Activated CD4-positive, alpha-beta memory T cell treated with anti-CD3 and anti-CD28 coated beads for 36 hours (primary cell): ENCODE data around the gene RNF152. TPM values are rescaled to one million over a fixed set of nuclear protein-coding genes. Genes with fewer than 3 reads are reported as not detected.

ENCODE experiments used
- CTCF ChIA-PET: fragments of 350-600 bp; sonication (Branson Sonifier 250); formaldehyde crosslinking; loops from one replicate; lab custom pipeline; 2021; ENCODE audit warnings: antibody characterized with exemption, inconsistent platforms; lab: Charles Lee
- POLR2A ChIA-PET: fragments of 350-600 bp; sonication (Branson Sonifier 250); formaldehyde crosslinking; loops from one replicate; lab custom pipeline; 2021; ENCODE audit warnings: antibody characterized with exemption; lab: Charles Lee
- DNase-seq: peaks from one replicate; pipeline ENCODE4 v3.0.0-alpha.2; 2020
- H3K27ac Mint-ChIP-seq: one replicate; pipeline ENCODE4 v1.8.0; 2021; ENCODE audit warnings: mixed read lengths
- H3K27me3 Mint-ChIP-seq: one replicate; pipeline ENCODE4 v1.8.0; 2021; ENCODE audit warnings: mixed read lengths
- H3K36me3 Mint-ChIP-seq: one replicate; pipeline ENCODE4 v1.8.0; 2021; ENCODE audit warnings: mixed read lengths
- H3K4me1 Mint-ChIP-seq: one replicate; pipeline ENCODE4 v1.8.0; 2021; ENCODE audit warnings: low read depth, mixed read lengths
- H3K4me3 Mint-ChIP-seq: one replicate; pipeline ENCODE4 v1.8.0; 2021; ENCODE audit warnings: mild to moderate bottlenecking, mixed read lengths
- H3K9me3 Mint-ChIP-seq: one replicate; pipeline ENCODE4 v1.8.0; 2021; ENCODE audit warnings: mixed read lengths
- intact Hi-C: fragments of 100-400 bp; cut with micrococcal nuclease; formaldehyde crosslinking; loops from one replicate; pipeline ENCODE4 v1.15.1; 2023
- total RNA-seq, 2 experiments: library from RNA; stranded (reverse); gene quantifications; one replicate each; pipeline ENCODE4 v1.2.3, GENCODE V29; 2021

The RNF152 gene
- total RNA-seq, 2 experiments from 2014 or later: 0.12 to 0.26 TPM

DNA sequence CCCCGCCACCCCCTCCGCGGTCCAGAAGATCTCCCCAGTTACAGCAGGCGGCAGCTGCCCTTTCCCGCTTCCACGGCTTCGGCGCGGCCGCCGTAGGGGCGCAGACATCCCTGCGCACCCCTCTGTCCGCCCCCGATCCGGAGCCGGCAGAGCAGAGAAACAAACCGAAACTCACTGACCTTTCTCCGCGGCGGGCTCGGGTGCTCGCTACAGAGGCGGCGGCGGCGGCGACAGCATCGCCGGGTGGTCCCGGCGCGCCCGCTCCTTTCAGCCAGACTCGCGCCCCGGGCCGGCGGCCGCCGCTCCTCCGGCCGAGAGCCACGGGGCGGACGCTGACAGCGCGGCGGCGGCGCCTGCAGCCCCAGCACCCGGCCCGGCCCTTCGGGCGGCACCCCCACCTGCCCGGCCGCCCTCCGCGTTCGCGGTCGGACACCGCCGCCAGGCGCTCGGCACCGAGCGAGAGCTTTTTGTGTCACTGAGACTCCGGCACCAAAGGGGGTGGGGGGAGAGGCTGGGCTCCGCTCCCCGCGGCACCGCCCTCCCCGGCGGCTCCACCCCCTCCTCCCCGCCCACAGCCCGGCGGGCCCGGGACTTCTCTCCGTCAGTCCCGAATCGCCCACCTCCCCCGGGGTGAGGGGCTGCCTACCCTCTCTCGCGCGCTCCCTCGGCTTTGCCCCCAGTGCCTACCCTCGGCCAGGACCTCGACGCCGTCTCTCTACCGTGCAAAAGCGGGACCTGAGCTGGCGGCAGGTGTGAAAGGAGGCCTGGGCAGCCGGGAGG lies 1.4 kb upstream of the RNF152 start:
- ChIA-PET CTCF (no interaction called here), POLR2A (interaction anchor here (0.7 kb wide), 1 partner anchor 58 kb away, joined by 3 read pairs; no protein-coding TSS in a partner anchor)
- DNase-seq: peak; percentile 77
- Mint-ChIP-seq H3K4me1 (peaks cover 8% of the 10 kb centered on the region), H3K27ac (no peak overlapping the region), H3K4me3 (peak overlapping the region; percentile 74), H3K9me3 (no peaks in the 10 kb centered on the region), H3K27me3 (peaks cover 32% of the 10 kb centered on the region), H3K36me3 (no peaks in the 10 kb centered on the region)
- intact Hi-C loops: loop anchor here (1.0 to 10.0 kb wide), 4 partner anchors 58 to 339 kb away; partner anchors contain the start of genes PIGN and RELCH

DNA sequence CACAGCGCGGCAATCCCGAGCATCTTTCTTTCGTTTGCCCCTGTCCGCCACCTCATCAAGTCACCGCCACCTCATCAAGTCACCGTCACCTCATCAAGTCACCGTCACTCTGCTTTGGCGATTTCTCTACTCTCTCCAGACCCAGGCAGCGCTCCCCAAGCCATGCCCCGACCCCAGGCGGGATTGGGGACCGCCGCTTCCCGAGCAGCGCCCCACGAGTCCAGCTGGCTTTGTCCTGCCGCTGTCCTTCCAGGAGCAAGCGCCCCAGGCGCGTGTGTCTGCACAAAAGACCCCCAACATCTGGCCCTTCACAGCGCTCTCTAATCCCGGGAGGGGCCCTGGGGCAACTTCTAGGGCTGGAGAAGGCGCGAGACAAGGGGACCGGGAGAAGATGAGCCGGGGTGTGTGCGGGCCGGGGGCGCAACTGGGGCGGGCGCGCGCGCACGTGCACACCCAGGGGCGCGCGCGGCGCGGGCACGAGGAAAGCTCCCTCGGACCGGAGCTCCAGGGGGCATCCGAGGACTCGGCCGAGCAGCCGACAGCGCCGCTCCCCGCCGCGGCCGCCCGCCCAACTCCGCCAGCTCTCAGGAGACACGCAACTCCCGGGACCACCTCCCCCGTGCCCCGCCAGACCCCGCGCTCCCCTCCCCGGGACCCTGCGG lies 633 bp upstream of the RNF152 start:
- Mint-ChIP-seq H3K4me1 (peaks cover 8% of the 10 kb centered on the region), H3K9me3 (no peaks in the 10 kb centered on the region), H3K27me3 (peaks cover 31% of the 10 kb centered on the region), H3K36me3 (no peaks in the 10 kb centered on the region), H3K4me3 (peak overlapping the region; percentile 74), H3K27ac (no peak overlapping the region)
- intact Hi-C loops: loop anchor here (1.0 to 10.0 kb wide), 4 partner anchors 59 to 339 kb away; partner anchors contain the start of genes PIGN and RELCH
- POLR2A ChIA-PET: no interaction called here
- DNase-seq: peak; percentile 58
- CTCF ChIA-PET: interaction anchor here (0.7 kb wide), 1 partner anchor 257 kb away, joined by 3 read pairs; no protein-coding TSS in a partner anchor

DNA sequence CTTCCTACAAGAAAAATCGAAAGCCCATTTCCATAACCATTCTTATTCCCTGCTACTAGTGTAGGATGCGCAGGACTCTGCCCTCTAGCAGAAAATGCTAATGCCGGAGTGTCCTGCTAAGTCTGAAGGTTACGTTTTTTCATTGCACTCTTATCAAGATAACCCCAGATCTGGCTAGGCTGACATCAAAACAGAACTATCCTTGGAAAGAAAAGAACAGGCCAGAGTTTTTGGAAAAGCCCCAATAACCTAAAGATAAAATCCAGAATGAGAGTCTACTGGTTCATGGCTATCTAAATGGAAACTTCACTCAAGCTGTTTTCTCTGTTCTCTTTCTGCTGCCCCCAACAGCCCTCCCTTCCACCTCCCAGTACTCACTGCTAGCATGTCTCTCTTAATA lies 913 bp downstream of the RNF152 start:
- Mint-ChIP-seq H3K36me3 (no peaks in the 10 kb centered on the region), H3K27ac (no peak overlapping the region), H3K27me3 (peaks cover 26% of the 10 kb centered on the region), H3K4me1 (peaks cover 8% of the 10 kb centered on the region), H3K4me3 (no peak overlapping the region), H3K9me3 (no peaks in the 10 kb centered on the region)
- intact Hi-C loops: loop anchor here (2.0 to 10.0 kb wide), 3 partner anchors 257 to 337 kb away; partner anchors contain the start of genes PIGN and RELCH
- DNase-seq: no peak
- ChIA-PET POLR2A (no interaction called here), CTCF (no interaction called here)

DNA sequence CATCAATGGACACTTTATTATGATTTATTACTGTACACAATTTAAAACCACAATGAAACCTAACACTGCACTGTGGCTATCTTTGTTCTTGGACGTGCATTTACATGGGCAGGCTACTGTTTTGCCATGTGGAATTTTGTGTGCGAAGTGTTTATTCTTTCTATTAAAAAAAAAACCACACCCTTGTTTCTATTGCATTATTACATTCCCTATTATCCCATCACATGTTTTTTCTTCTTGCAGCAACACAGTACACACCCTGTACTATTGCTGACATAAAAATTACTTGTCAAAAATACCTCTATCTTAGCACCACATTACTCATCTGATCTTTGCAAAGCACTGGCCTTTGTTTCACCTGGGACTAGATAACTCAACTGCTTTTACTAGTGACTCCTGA lies 1.5 kb downstream of the RNF152 start:
- Mint-ChIP-seq H3K27ac (no peak overlapping the region), H3K9me3 (no peaks in the 10 kb centered on the region)
- CTCF ChIA-PET: no interaction called here

DNA sequence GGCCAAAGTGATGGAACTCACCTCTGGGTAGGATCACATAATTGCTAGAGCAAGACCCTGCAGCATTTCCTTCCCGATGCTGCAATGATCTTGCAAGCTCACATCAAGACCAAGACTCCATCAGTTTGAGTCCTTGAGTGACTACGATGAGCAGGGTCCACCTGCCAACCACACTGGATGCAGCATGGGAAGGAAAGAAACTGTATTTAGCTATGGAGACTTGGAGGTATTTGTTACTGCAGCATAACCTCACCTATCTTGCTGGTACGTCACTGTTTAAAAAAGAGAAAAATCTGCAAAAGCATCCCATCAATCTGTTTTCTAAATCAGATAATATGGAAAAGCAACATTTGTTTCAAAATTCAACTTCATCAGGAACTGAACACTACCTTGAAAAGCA lies 2.5 kb downstream of the RNF152 start:
- H3K4me3 Mint-ChIP-seq: no peak overlapping the region
- H3K4me1 Mint-ChIP-seq: peaks cover 8% of the 10 kb centered on the region
- ChIA-PET POLR2A (no interaction called here), CTCF (no interaction called here)
- no peak overlapping the region for H3K27ac Mint-ChIP-seq
- DNase-seq: no peak
- no peaks in the 10 kb centered on the region for H3K9me3 Mint-ChIP-seq
- H3K36me3 Mint-ChIP-seq: no peaks in the 10 kb centered on the region
- H3K27me3 Mint-ChIP-seq: peaks cover 20% of the 10 kb centered on the region
- intact Hi-C loops: loop anchor here (10.0 kb wide), 1 partner anchor 336 kb away; no protein-coding TSS in a partner anchor

More for the DNA sequence above, 1.5 kb downstream of the RNF152 start:
- Mint-ChIP-seq H3K4me3 (no peak overlapping the region), H3K27me3 (peaks cover 20% of the 10 kb centered on the region), H3K4me1 (peaks cover 8% of the 10 kb centered on the region), H3K36me3 (no peaks in the 10 kb centered on the region)
- intact Hi-C loops: loop anchor here (10.0 kb wide), 1 partner anchor 336 kb away; no protein-coding TSS in a partner anchor
- POLR2A ChIA-PET: no interaction called here
- DNase-seq: no peak

DNA sequence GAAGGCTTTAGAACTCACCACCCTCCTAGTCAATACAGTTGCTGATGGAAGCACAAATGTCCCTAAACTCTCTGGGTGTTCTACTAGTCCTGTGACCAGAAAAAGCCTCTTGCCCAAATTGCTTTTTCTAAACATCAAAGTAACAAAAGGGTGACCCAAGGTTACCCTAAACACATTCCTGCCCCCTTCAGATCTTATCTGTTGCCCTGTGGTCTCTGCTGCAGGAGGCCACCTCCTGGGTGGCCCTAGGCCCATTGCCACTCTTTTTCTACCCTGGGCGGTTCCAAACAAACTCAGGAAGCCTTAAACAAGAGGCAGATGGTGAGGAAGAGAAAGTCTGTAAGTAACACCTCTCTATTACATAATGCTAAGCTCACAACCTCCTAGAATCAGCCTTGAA lies 3.3 kb downstream of the RNF152 start:
- no peaks in the 10 kb centered on the region for H3K9me3 Mint-ChIP-seq
- peaks cover 16% of the 10 kb centered on the region for H3K27me3 Mint-ChIP-seq
- no peaks in the 10 kb centered on the region for H3K36me3 Mint-ChIP-seq
- ChIA-PET POLR2A (no interaction called here), CTCF (no interaction called here)
- H3K27ac Mint-ChIP-seq: no peak overlapping the region
- H3K4me1 Mint-ChIP-seq: peaks cover 8% of the 10 kb centered on the region
- no peak overlapping the region for H3K4me3 Mint-ChIP-seq
- DNase-seq: no peak
- intact Hi-C loops: no loop called here

DNA sequence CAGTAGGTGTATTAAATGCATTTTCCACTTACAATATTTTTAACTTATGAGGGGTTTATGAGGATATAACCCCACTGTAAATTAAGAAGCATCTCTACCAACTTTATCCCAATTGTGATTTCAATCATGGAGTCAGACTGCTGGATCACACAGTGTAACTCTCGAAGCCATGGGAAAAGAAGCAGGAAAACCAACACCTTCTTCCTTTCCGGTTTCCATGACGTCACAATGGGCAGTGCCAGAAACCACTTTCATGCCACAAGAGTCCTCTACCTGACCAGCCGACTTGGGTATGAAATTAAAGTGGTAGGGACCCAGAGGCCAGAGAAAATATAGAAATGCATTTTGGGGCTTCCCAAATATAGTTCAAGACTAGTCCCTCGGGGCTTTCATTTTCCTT lies 4.2 kb downstream of the RNF152 start:
- Mint-ChIP-seq H3K27ac (no peak overlapping the region), H3K9me3 (no peaks in the 10 kb centered on the region), H3K27me3 (peaks cover 15% of the 10 kb centered on the region), H3K4me3 (no peak overlapping the region), H3K36me3 (no peaks in the 10 kb centered on the region), H3K4me1 (peaks cover 8% of the 10 kb centered on the region)
- ChIA-PET CTCF (no interaction called here), POLR2A (no interaction called here)
- no peak for DNase-seq
- intact Hi-C loops: no loop called here

DNA sequence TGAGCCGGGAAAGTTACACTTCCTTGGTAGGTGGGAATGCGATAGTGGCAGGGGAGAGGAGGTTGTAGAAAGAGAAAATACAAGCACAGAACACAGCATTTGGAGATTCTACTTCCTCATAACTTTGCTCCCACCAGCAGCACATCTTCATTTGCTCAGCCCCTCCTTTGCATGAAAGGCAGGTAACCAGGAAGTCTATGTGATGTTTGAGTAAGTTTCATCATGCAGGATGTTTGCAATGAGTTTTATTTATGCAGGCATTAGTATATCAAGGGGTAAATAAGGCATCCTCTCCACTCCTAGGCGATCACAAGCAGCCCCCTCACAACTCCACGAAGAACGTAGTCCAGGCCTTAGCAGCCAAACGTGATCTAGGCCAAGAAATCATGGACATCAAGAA lies 5.0 kb downstream of the RNF152 start:
- Mint-ChIP-seq H3K27ac (no peak overlapping the region), H3K4me3 (no peak overlapping the region), H3K36me3 (no peaks in the 10 kb centered on the region), H3K4me1 (peaks cover 2% of the 10 kb centered on the region), H3K9me3 (no peaks in the 10 kb centered on the region), H3K27me3 (peaks cover 10% of the 10 kb centered on the region)
- POLR2A ChIA-PET: no interaction called here
- CTCF ChIA-PET: no interaction called here
- intact Hi-C loops: no loop called here
- DNase-seq: no peak

DNA sequence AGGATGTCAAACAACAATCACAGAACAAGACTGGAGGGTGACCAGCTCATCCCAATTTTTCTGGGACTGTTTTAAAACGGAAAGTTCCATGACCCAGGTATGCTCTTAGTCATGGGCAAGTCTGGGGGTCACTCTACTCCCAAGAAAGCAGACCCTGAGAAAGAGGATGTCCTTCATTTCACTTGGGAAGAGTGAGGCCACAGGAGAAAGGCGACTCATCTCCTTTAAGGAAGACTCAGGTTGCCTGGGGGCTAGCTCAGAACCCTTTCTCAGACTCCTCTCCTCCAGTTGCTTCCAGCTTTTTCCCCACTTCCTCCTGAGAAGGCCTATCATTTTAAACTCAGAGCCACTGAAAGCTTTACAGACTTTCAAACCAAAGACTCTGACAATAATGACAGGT lies 9.3 kb downstream of the RNF152 start:
- H3K4me3 Mint-ChIP-seq: no peak overlapping the region
- intact Hi-C loops: no loop called here
- peaks cover 3% of the 10 kb centered on the region for H3K27me3 Mint-ChIP-seq
- no peak overlapping the region for H3K27ac Mint-ChIP-seq
- DNase-seq: no peak
- H3K4me1 Mint-ChIP-seq: no peaks in the 10 kb centered on the region
- POLR2A ChIA-PET: no interaction called here
- CTCF ChIA-PET: interaction anchor here (1.4 to 1.6 kb wide), 2 partner anchors 17 to 248 kb away, joined by 4 to 5 read pairs; no protein-coding TSS in a partner anchor
- H3K36me3 Mint-ChIP-seq: no peaks in the 10 kb centered on the region
- H3K9me3 Mint-ChIP-seq: no peaks in the 10 kb centered on the region

DNA sequence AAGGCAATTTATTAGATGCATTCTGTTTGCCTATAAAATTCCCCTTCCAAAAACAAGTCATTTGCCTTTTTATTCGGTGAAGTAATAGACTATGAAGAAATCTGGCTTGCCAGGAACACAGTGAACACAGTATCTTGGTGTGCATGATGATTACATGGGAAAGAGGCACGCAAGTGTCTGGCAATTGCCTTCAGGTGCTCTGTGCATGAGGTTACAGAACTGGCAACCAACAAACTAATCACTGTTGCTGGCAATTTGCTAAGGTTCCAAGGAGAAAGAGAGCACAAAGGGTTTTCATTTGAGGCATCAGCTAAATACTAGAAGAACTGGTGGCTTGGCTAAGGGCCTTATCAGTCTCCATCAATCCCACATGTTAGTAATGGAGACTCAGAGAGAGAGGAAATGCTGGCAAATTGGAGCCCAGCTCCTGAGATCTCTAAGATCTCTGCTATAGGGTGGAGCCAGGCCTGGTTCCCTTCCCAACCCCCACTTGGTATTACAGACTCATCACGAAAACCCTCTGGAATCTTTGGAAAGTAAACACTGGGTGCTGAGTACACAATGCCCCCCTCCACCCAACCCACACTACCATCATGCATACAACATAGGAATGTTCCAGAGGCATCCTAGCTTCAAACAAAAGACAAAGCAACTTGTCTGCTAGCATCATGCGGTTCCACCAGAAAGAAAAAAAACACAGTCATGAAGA lies 10.4 kb downstream of the RNF152 start:
- Mint-ChIP-seq H3K27me3 (peaks cover 3% of the 10 kb centered on the region), H3K9me3 (no peaks in the 10 kb centered on the region), H3K27ac (no peak overlapping the region), H3K36me3 (no peaks in the 10 kb centered on the region), H3K4me3 (no peak overlapping the region), H3K4me1 (no peaks in the 10 kb centered on the region)
- ChIA-PET CTCF (no interaction called here), POLR2A (no interaction called here)
- DNase-seq: no peak
- intact Hi-C loops: no loop called here

DNA sequence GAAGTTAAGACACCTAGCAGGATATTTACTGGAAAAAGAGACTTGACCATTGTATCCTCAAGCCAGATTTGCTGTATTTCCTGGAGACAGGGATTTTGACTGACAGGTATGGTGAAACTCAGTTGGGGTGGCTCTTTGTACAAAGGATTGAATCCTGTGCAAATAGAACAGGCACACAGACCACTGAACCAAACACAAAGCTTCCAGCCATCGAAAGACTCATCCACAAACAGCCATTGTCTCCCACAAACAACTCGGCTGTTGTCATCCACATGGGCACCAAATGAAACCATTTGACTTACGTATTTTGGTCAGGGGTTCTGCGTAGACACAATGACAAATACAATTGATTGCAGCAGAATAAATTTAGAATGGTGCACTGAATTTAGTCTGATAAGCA lies 15.9 kb downstream of the RNF152 start:
- POLR2A ChIA-PET: no interaction called here
- H3K27ac Mint-ChIP-seq: no peak overlapping the region

DNA sequence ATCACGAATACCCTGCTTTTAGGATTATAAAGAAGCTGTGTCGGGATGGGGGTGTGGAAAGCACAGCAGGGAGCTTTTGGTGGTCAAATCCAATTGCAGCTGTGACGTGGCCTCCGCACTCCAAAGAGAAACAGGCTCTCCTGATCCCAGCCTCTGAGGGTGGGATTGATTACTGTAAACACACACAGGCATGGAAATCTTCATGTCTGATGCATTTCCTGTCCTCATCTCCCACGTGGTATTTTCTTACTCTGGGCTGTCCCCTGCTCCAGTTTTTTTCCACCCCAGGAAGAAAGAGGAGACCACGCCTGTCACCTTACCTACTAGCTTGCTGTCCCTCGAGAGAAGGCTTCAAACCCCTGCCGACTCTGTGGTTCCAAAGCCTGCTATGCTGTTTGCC lies 22.7 kb downstream of the RNF152 start:
- no peak overlapping the region for H3K4me3 Mint-ChIP-seq
- no peak overlapping the region for H3K27ac Mint-ChIP-seq
- CTCF ChIA-PET: no interaction called here
- no peaks in the 10 kb centered on the region for H3K36me3 Mint-ChIP-seq
- H3K27me3 Mint-ChIP-seq: no peaks in the 10 kb centered on the region
- no peaks in the 10 kb centered on the region for H3K4me1 Mint-ChIP-seq
- no peaks in the 10 kb centered on the region for H3K9me3 Mint-ChIP-seq
- DNase-seq: no peak
- intact Hi-C loops: no loop called here
- POLR2A ChIA-PET: no interaction called here

More for the DNA sequence above, 15.9 kb downstream of the RNF152 start:
- H3K4me1 Mint-ChIP-seq: no peaks in the 10 kb centered on the region
- intact Hi-C loops: no loop called here
- H3K27me3 Mint-ChIP-seq: peaks cover 10% of the 10 kb centered on the region
- H3K4me3 Mint-ChIP-seq: no peak overlapping the region
- H3K36me3 Mint-ChIP-seq: no peaks in the 10 kb centered on the region
- no peaks in the 10 kb centered on the region for H3K9me3 Mint-ChIP-seq
- no peak for DNase-seq
- CTCF ChIA-PET: no interaction called here
